HEK293 (cell line): ENCODE data around the gene IFNL3.
"Not testable (repeated sequence)": the region's sequence is repeated elsewhere in the genome, so short reads cannot be mapped to it uniquely, and the experiment has no call there.

Experiments
- CTCF ChIA-PET: fragments of 350-600 bp; formaldehyde crosslinking; extraction: SDS; loops from one replicate; lab custom pipeline; 2021; ENCODE audit warnings: antibody characterized with exemption; lab: Yijun Ruan, JAX
- POLR2A ChIA-PET: fragments of 300-600 bp; formaldehyde crosslinking; extraction: SDS; loops from one replicate; lab custom pipeline; 2020; ENCODE audit warnings: antibody characterized with exemption, inconsistent platforms; lab: Yijun Ruan, JAX
- H3K27ac ChIP-seq: fragments of 200-500 bp; sonication (Bioruptor generic); 2 replicates; pipeline ENCODE4 v1.5.1; 2014; ENCODE audit warnings: low read depth, low read length, control low read depth, inconsistent platforms; ENCODE audit errors: extremely low read depth
- H3K36me3 ChIP-seq, 2 experiments: fragments of 200-500 bp in 1 of 2; sonication (Bioruptor generic) in 1 of 2; 1 replicate in 1 of 2; 2 replicates in 1 of 2; pipeline ENCODE4 v1.5.1; 2014 to 2017; ENCODE audit warnings: inconsistent platforms in 2 of 2, low read length in 2 of 2; ENCODE audit not compliant: control insufficient read depth in 2 of 2, insufficient read depth in 1 of 2
- H3K4me1 ChIP-seq: fragments of 200-500 bp; sonication (Bioruptor generic); 2 replicates; pipeline ENCODE4 v1.5.1; 2014; ENCODE audit warnings: mild to moderate bottlenecking, low read length, inconsistent platforms; ENCODE audit not compliant: control insufficient read depth, insufficient read depth
- H3K4me3 ChIP-seq: 2 replicates; pipeline ENCODE4 v1.5.1; 2011; ENCODE audit warnings: low read depth, mild to moderate bottlenecking, control low read depth, low read length, moderate library complexity
- H3K9me3 ChIP-seq: fragments of 200-500 bp; sonication (Bioruptor generic); 2 replicates; pipeline ENCODE4 v1.5.1; 2014; ENCODE audit warnings: low read depth, low read length, inconsistent platforms; ENCODE audit not compliant: control insufficient read depth, insufficient read depth
- GLIS2 ChIP-seq: fragments of 450-650 bp; formaldehyde crosslinking; IDR thresholded peaks from 2 replicates; pipeline ENCODE4 v1.5.1; 2016; ENCODE audit warnings: missing biosample characterization, missing genetic modification characterization
- KLF1 ChIP-seq: fragments of 450-650 bp; formaldehyde crosslinking; IDR thresholded peaks from 2 replicates; pipeline ENCODE4 v1.5.1; 2016; ENCODE audit warnings: missing biosample characterization, missing genetic modification characterization
- SP2 ChIP-seq: fragments of 450-650 bp; formaldehyde crosslinking; IDR thresholded peaks from 2 replicates; pipeline ENCODE4 v1.5.1; 2016; ENCODE audit warnings: missing biosample characterization, missing genetic modification characterization
- ZBTB20 ChIP-seq: fragments of 450-650 bp; formaldehyde crosslinking; IDR thresholded peaks from 2 replicates; pipeline ENCODE4 v1.5.1; 2016; ENCODE audit warnings: missing biosample characterization, missing genetic modification characterization
- ZNF530 ChIP-seq: fragments of 450-650 bp; formaldehyde crosslinking; IDR thresholded peaks from 2 replicates; pipeline ENCODE4 v1.5.1; 2016; ENCODE audit warnings: low read depth, missing biosample characterization, missing genetic modification characterization
- ZNF544 ChIP-seq: fragments of 450-650 bp; formaldehyde crosslinking; IDR thresholded peaks from 2 replicates; pipeline ENCODE4 v1.5.0; 2017; ENCODE audit warnings: missing biosample characterization, missing genetic modification characterization
- ZNF610 ChIP-seq: fragments of 450-650 bp; formaldehyde crosslinking; IDR thresholded peaks from 2 replicates; pipeline ENCODE4 v1.5.1; 2016; ENCODE audit warnings: missing biosample characterization, missing genetic modification characterization, borderline replicate concordance
- TF ChIP-seq, protein P1 (sequence below): fragments of 450-650 bp; formaldehyde crosslinking; IDR thresholded peaks from 2 replicates; pipeline ENCODE4 v1.5.1; 2016; ENCODE audit warnings: missing biosample characterization, missing genetic modification characterization
- TF ChIP-seq, protein P2 (sequence below): fragments of 450-650 bp; formaldehyde crosslinking; IDR thresholded peaks from 2 replicates; pipeline ENCODE4 v1.5.1; 2016; ENCODE audit warnings: missing biosample characterization, missing genetic modification characterization

Gene IFNL3

DNA sequence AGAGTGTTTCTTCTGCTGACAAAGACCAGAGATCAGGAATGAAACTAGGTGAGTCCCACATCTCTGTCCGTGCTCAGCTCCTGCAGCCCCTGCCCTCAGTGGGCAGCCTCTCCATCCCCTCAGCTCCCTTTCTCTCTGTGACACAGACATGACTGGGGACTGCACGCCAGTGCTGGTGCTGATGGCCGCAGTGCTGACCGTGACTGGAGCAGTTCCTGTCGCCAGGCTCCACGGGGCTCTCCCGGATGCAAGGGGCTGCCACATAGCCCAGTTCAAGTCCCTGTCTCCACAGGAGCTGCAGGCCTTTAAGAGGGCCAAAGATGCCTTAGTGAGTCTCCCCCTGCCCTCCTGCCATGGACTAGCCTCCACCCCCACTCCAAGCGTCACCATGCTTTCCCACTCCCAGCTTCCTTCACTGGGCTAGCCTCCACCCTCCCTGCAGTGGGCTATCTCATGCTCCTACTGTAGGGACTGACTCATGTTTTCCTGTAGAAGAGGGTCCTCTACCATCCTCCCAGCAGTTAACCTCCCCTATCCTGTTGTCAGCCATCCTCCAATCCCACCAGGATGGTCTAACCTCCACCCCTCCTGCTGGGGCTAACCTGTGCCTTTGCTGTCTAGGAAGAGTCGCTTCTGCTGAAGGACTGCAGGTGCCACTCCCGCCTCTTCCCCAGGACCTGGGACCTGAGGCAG is 23.9 kb upstream of the IFNL3 start:
- H3K4me3 ChIP-seq, H3K36me3 ChIP-seq, H3K4me1 ChIP-seq, H3K9me3 ChIP-seq, H3K27ac ChIP-seq, POLR2A ChIA-PET, CTCF ChIA-PET: not testable (repeated sequence)
- TF ChIP-seq, protein P1, sequence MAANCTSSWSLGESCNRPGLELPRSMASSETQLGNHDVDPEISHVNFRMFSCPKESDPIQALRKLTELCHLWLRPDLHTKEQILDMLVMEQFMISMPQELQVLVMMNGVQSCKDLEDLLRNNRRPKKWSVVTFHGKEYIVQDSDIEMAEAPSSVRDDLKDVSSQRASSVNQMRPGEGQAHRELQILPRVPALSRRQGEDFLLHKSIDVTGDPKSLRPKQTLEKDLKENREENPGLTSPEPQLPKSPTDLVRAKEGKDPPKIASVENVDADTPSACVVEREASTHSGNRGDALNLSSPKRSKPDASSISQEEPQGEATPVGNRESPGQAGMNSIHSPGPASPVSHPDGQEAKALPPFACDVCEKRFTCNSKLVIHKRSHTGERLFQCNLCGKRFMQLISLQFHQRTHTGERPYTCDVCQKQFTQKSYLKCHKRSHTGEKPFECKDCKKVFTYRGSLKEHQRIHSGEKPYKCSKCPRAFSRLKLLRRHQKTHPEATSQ (tag by site-specific recombination): peak; percentile 92; the same call in 1 of the 2 replicates

DNA sequence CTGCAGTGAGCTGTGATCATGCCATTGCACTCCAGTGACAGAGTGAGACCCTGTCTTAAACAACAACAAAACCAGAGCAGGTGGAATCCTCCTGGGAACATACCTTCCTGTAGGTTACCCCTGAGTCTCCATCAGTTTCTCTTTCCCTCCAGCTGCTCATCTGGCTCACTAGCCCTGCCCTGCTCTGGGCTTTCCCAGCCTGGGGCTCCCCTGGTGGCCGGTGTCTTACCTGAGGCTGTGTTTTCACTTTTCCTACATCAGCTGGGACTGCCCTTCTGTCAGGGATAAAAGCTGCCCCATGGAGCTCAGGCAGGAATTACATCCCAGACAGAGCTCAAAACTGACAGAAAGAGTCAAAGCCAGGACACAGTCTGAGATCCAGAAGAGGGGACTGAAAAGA is 23.3 kb upstream of the IFNL3 start, which contains the start of gene IFNL2:
Gene IFNL2 (plus strand): TSS at position 312 of the 400 bp plus-strand sequence. CDS start 173 bp downstream, outside the sequence.
- CTCF ChIA-PET: interaction anchor here (0.7 kb wide), 1 partner anchor 157 kb away, joined by 3 read pairs; no protein-coding TSS in a partner anchor
- H3K36me3 ChIP-seq, H3K4me3 ChIP-seq, H3K9me3 ChIP-seq, H3K27ac ChIP-seq, H3K4me1 ChIP-seq, POLR2A ChIA-PET: not testable (repeated sequence)

- Histone ChIP-seq H3K4me3 (no peak overlapping the region), H3K9me3 (no peaks in the 10 kb centered on the region), H3K27ac (no peak overlapping the region), H3K4me1 (peaks cover 5% of the 10 kb centered on the region), H3K36me3 (no peaks in the 10 kb centered on the region)
- CTCF ChIA-PET: no interaction called here
- POLR2A ChIA-PET: no interaction called here
- TF ChIP-seq ZNF610 (tag by site-specific recombination): no peak
- TF ChIP-seq GLIS2: no peak
- TF ChIP-seq SP2: peak; percentile 41
- TF ChIP-seq ZNF530 (tag by site-specific recombination): no peak
- no peak for TF ChIP-seq ZNF544 (tag by site-specific recombination)
Observed at GRCh38 chr19:39265321-39265916, 20.6 kb upstream of the IFNL3 start.

- Histone ChIP-seq H3K27ac (no peak overlapping the region), H3K4me1 (no peaks in the 10 kb centered on the region), H3K4me3 (no peak overlapping the region), H3K9me3 (no peaks in the 10 kb centered on the region), H3K36me3 (no peaks in the 10 kb centered on the region)
- ChIA-PET CTCF (no interaction called here), POLR2A (no interaction called here)
- TF ChIP-seq KLF1 (tag by site-specific recombination) (no peak), ZBTB20 (no peak)
- TF ChIP-seq, protein P2, sequence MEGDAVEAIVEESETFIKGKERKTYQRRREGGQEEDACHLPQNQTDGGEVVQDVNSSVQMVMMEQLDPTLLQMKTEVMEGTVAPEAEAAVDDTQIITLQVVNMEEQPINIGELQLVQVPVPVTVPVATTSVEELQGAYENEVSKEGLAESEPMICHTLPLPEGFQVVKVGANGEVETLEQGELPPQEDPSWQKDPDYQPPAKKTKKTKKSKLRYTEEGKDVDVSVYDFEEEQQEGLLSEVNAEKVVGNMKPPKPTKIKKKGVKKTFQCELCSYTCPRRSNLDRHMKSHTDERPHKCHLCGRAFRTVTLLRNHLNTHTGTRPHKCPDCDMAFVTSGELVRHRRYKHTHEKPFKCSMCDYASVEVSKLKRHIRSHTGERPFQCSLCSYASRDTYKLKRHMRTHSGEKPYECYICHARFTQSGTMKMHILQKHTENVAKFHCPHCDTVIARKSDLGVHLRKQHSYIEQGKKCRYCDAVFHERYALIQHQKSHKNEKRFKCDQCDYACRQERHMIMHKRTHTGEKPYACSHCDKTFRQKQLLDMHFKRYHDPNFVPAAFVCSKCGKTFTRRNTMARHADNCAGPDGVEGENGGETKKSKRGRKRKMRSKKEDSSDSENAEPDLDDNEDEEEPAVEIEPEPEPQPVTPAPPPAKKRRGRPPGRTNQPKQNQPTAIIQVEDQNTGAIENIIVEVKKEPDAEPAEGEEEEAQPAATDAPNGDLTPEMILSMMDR (tag by site-specific recombination): 0 out of 2 replicates have a peak, but pooled peaks have one; percentile 1
Observed at GRCh38 chr19:39264306-39265290, 19.8 kb upstream of the IFNL3 start.
